ENCODE data around the gene KHDC4. TPM values are rescaled to one million over a fixed set of nuclear protein-coding genes. Genes with fewer than 3 reads are reported as not detected.
"Not testable (repeated sequence)": the region's sequence is repeated elsewhere in the genome, so short reads cannot be mapped to it uniquely, and the experiment has no call there.

Gene KHDC4
- total RNA-seq, 1 donor from 2014 or later, result 47.6 TPM

DNA sequence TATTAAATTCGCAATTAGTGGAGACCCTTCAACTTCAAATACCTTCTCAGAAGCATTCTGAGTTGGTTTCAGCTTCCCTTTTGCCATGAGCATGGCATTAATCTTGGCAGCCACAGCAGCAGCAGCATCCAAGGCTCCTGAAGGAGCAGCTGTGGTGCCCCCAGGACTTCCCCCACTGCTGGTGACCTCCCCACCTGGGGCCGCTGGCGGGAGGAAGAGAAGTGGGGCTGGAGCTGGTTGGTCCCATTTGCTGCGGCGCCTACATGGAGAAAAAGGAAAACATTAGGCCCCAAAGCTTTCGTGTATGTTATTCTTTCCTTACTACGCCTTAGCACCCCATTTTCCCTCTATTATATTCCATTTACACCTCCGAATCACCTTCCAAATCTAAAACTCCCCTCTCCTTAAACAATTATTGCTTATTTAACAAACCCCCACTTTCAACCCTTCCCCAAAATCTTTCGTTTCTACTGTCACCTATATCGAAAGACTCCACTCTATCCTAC is 569 bp downstream of the KHDC4 start:
- TF ChIP-seq, protein P1, sequence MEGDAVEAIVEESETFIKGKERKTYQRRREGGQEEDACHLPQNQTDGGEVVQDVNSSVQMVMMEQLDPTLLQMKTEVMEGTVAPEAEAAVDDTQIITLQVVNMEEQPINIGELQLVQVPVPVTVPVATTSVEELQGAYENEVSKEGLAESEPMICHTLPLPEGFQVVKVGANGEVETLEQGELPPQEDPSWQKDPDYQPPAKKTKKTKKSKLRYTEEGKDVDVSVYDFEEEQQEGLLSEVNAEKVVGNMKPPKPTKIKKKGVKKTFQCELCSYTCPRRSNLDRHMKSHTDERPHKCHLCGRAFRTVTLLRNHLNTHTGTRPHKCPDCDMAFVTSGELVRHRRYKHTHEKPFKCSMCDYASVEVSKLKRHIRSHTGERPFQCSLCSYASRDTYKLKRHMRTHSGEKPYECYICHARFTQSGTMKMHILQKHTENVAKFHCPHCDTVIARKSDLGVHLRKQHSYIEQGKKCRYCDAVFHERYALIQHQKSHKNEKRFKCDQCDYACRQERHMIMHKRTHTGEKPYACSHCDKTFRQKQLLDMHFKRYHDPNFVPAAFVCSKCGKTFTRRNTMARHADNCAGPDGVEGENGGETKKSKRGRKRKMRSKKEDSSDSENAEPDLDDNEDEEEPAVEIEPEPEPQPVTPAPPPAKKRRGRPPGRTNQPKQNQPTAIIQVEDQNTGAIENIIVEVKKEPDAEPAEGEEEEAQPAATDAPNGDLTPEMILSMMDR (IDR thresholded peaks at IDR 0.05), result no peak
- TF ChIP-seq POLR2AphosphoS5 (IDR thresholded peaks at IDR 0.05; ENCODE audit: insufficient read depth in 1 of 2, low read depth in 1 of 2), result no peak
- no peak for TF ChIP-seq POLR2A (IDR thresholded peaks at IDR 0.05)
- Histone ChIP-seq H3K27ac (peak overlapping the region; percentile 93), H3K36me3 (peaks cover 0 to 37% of the 10 kb centered on the region in 2 donors), H3K9me3 (no peaks in the 10 kb centered on the region), H3K27me3 (no peaks in the 10 kb centered on the region), H3K4me1 (peaks cover 55% of the 10 kb centered on the region), H3K4me3 (peak overlapping the region; percentile 85 to 95)
- intact Hi-C loops (cut with DNase I), result no loop called here
- no peak for DNase-seq (ENCODE audit: extremely low spot score in 2 of 2)

DNA sequence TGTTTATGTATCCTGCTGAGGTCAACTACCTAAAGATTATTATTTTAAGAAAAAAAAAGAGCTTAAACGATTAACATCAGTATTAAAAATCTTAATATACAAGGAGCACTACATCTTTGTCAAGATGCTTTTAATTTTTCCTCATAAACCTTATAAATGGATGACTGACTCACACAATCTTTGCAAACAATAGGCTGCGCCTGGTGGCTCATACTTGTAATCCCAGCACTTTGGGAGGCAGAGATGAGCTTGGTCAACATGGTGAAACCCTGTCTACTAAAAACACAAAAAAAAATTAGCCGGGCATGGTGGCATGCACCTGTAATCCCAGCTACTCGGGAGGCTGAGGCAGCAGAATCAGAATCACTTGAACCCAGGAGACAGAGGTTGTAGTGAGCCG is 1.7 kb downstream of the KHDC4 start:
- peak overlapping the region in 1 of 2 donors; percentile 95 for H3K4me3 ChIP-seq
- peaks cover 0 to 48% of the 10 kb centered on the region in 2 donors for H3K36me3 ChIP-seq
- peaks cover 55% of the 10 kb centered on the region for H3K4me1 ChIP-seq
- no peak for TF ChIP-seq POLR2AphosphoS5 (IDR thresholded peaks at IDR 0.05; ENCODE audit: insufficient read depth in 1 of 2, low read depth in 1 of 2)
- no peak for TF ChIP-seq POLR2A (IDR thresholded peaks at IDR 0.05)
- TF ChIP-seq, protein P1 (IDR thresholded peaks at IDR 0.05), result no peak
- DNase-seq (ENCODE audit: extremely low spot score in 2 of 2), result no peak
- no peaks in the 10 kb centered on the region for H3K27me3 ChIP-seq
- intact Hi-C loops (cut with DNase I), result no loop called here
- no peaks in the 10 kb centered on the region for H3K9me3 ChIP-seq
- no peak overlapping the region for H3K27ac ChIP-seq

DNA sequence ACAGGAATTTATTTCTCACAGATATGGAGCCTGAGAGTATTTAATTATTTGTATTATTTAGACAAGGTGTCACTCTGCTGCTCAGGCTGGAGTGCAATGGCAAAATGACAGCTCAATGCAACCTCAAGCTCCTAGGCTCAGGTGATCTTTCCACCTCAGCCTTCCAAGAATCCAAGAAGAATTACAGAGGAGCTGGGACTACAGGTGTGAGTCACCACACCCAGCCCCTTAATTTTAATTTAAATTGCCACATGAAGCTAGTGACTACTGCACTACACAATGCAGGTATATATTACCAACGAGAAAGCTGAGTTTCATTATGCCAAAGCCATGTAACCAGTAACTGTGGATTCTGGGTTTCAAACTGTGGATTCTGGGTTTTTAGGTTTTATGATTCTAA is 2.1 kb downstream of the KHDC4 start:
- DNase-seq (ENCODE audit: extremely low spot score in 2 of 2), result no peak
- intact Hi-C loops (cut with DNase I), result no loop called here
- Histone ChIP-seq H3K27ac (no peak overlapping the region), H3K27me3 (no peaks in the 10 kb centered on the region), H3K9me3 (no peaks in the 10 kb centered on the region), H3K36me3 (peaks cover 0 to 52% of the 10 kb centered on the region in 2 donors), H3K4me3 (no peak overlapping the region), H3K4me1 (peaks cover 55% of the 10 kb centered on the region)
- no peak for TF ChIP-seq POLR2AphosphoS5 (IDR thresholded peaks at IDR 0.05; ENCODE audit: insufficient read depth in 1 of 2, low read depth in 1 of 2)

DNA sequence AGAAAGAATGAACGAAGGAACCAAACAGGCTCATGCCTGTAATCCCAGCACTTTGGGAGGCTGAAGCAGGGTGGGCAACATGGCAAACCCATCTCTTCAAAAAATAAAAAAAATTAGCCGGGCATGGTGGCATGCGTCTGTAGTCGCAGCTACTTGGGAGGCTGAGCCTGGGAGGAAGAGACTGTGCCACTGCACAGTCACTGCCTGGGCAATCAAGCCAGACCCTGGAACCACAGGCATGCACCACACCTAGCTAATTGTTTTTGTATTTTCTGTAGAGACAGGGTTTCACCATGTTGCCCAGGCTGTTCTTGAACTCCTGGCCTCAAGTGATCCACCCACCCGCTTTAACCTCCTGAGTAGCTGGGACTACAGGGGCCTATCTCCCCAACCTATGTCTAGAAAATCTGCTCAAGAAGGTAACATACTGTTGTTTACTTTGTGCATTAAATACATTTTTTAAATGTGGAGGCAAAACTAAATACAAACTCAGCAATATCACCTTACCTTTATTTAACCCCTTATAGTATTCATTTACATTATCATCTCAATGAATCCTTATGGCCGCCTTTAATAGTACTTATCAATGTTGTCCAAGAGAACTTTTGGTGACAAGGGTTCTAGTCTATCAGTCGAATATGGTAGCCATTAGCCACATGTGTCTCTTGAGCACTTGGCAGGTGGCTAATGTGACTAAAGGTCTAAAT is 2.7 kb downstream of the KHDC4 start:
- peak overlapping the region in 1 of 2 donors; percentile 1 for H3K4me3 ChIP-seq
- no peak overlapping the region for H3K27ac ChIP-seq

DNA sequence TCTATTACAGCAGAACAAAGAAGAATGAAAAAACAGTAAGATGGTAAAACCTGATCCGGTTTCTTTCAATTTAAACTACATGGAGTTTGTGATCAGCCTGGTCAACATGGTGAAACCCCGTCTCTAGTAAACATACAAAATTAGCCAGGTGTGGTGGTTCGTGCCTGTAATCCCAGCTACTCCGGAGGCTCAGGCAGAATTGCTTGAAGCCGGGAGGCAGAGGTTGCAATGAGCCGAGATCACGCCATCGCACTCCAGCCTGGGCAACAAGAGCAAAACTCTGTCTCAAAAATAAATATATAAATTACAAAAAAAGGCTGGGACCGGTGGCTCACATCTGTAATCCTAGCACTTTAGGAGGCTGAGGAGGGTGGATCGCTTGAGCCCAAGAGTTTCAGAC is 3.5 kb downstream of the KHDC4 start:
- H3K4me3 ChIP-seq, result peak overlapping the region in 1 of 2 donors; percentile 1
- H3K27me3 ChIP-seq; DNase-seq (ENCODE audit: extremely low spot score in 2 of 2); H3K9me3 ChIP-seq; intact Hi-C loops (cut with DNase I); H3K27ac ChIP-seq: not testable (repeated sequence)
- H3K4me1 ChIP-seq, result peaks cover 55% of the 10 kb centered on the region
- peaks cover 0 to 65% of the 10 kb centered on the region in 2 donors for H3K36me3 ChIP-seq

More for the DNA sequence above, 2.7 kb downstream of the KHDC4 start:
- Histone ChIP-seq H3K36me3 (peaks cover 0 to 58% of the 10 kb centered on the region in 2 donors), H3K9me3 (no peaks in the 10 kb centered on the region), H3K27me3 (no peaks in the 10 kb centered on the region), H3K4me1 (peaks cover 55% of the 10 kb centered on the region)
- TF ChIP-seq POLR2A (IDR thresholded peaks at IDR 0.05) (no peak), POLR2AphosphoS5 (IDR thresholded peaks at IDR 0.05; ENCODE audit: insufficient read depth in 1 of 2, low read depth in 1 of 2) (no peak)
- TF ChIP-seq, protein P1 (IDR thresholded peaks at IDR 0.05), result no peak
- no peak for DNase-seq (ENCODE audit: extremely low spot score in 2 of 2)
- intact Hi-C loops (cut with DNase I), result no loop called here

DNA sequence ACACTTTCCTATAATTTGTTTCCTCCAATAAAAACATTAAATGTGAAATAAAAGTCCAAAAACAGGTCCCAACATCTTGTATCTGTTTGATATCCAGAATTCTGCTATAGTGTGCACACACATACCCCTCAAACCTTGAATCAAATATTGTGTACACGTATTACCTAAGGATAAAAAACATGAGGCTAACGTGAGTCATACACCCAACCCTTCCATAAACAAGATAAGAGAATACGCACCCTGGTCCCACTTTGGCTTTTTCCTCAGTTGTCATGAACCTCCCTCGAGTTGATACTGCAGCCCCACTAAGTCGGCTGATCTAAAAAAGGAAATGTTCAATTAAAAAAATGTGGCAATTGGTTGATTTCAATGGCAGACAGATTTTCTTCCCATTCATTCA is 5.2 kb downstream of the KHDC4 start:
- no peak for TF ChIP-seq POLR2A (IDR thresholded peaks at IDR 0.05)
- TF ChIP-seq POLR2AphosphoS5 (IDR thresholded peaks at IDR 0.05; ENCODE audit: insufficient read depth in 1 of 2, low read depth in 1 of 2), result no peak
- TF ChIP-seq, protein P1 (IDR thresholded peaks at IDR 0.05), result no peak
- intact Hi-C loops (cut with DNase I), result no loop called here
- no peak overlapping the region for H3K27ac ChIP-seq
- H3K9me3 ChIP-seq, result no peaks in the 10 kb centered on the region
- H3K4me1 ChIP-seq, result peaks cover 46% of the 10 kb centered on the region
- H3K36me3 ChIP-seq, result peaks cover 0 to 82% of the 10 kb centered on the region in 2 donors
- DNase-seq (ENCODE audit: extremely low spot score in 2 of 2), result no peak
- H3K4me3 ChIP-seq, result no peak overlapping the region
- H3K27me3 ChIP-seq, result no peaks in the 10 kb centered on the region

All from vagina (tissue), 2 donors.